Myocyte (in vitro differentiated cells): ENCODE results near the gene TRIM27. TPM values are rescaled to one million over a fixed set of nuclear protein-coding genes. Genes with fewer than 3 reads are reported as not detected.
"Not testable (repeated sequence)": the region's sequence is repeated elsewhere in the genome, so short reads cannot be mapped to it uniquely, and the experiment has no call there.

Experiments
- DNase-seq: peaks from one replicate; pipeline ENCODE4 v3.0.0-alpha.2; 2012; ENCODE audit warnings: low read depth
- total RNA-seq: library from RNA; depleted of rRNA; stranded (reverse); fragments of >200 nt; gene quantifications from 2 replicates; pipeline ENCODE4 v1.2.3, GENCODE V29; 2014

TRIM27 gene
- total RNA-seq, 1 donor from 2014 or later, result 67.2 TPM

- no peak for DNase-seq
These were observed 19.4 kb upstream of the TRIM27 start for GRCh38 chr6:28943223-28943556.

- DNase-seq, result no peak
These were observed 18.1 kb upstream of the TRIM27 start for GRCh38 chr6:28941684-28942448.

DNA sequence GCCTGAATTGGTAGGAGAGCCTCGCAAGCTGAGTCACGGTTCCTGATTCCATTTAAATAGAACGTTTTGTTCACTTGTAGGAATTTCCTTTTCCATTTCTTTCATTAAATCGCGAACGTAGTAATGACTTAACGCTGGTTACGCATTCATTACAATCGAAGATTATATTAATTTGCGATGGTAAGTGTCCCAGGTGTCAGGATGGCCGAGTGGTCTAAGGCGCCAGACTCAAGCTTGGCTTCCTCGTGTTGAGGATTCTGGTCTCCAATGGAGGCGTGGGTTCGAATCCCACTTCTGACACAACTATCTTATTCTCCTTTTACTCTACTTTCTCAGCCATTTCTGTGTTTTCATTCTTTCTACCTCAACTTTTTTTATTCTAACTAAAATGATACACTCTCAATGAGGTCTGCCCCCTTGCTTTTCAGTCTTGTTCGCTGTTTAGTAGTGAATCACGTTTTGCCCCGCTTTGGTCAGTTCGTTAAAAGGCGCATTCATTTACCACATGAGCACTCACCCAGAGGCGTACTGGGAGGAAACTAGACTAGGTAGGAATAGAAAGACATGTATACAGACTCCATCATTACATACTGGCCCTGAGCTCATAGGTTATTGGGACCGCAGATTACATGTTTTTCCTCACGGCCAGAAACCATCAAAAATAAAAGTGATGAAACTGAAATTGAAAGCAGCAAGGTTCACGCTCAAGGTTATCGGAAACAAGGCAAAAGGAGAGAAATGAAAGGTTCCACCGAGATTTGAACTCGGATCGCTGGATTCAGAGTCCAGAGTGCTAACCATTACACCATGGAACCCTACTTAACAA lies 17.3 kb upstream of the TRIM27 start:
- peak; percentile 89 for DNase-seq

- DNase-seq, result no peak
These were observed 16.6 kb upstream of the TRIM27 start for GRCh38 chr6:28940294-28940857.

DNA sequence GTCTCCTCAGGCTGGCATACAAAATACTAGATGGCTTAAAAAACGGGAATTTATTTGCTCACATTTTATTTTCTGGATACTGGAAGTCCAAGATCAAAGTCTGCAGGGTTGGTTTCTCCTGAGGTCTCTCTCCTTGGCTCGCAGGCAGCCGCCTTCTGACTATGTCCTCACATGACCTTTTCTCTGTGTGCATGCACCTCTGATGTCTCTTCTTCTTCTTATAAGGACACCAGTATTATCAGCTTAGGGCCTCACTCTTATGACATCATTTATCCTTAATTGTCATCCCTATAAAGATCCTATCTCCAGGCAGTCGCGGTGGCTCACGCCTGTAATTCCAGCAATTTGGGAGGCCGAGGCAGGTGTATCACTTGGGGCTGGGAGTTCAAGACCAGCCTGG lies 9.3 kb upstream of the TRIM27 start:
- DNase-seq, result no peak

- no peak for DNase-seq
These were observed 6.3 kb upstream of the TRIM27 start for GRCh38 chr6:28929887-28930620.

- DNase-seq, result not testable (repeated sequence)
These were observed 5.6 kb upstream of the TRIM27 start for GRCh38 chr6:28929339-28929738.

- DNase-seq, result no peak
These were observed 4.1 kb upstream of the TRIM27 start for GRCh38 chr6:28927846-28928245.

GRCh38 chr6:28922821-28923317 lies 916 bp downstream of the TRIM27 start:
- no peak for DNase-seq

- peak; percentile 35 for DNase-seq
These were observed 1.6 kb downstream of the TRIM27 start for GRCh38 chr6:28922004-28922820.

GRCh38 chr6:28920281-28920680 lies 3.5 kb downstream of the TRIM27 start:
- DNase-seq, result no peak

GRCh38 chr6:28914941-28915340 lies 8.8 kb downstream of the TRIM27 start:
- DNase-seq, result no peak

GRCh38 chr6:28910901-28911690 lies 12.7 kb downstream of the TRIM27 start:
- no peak for DNase-seq

DNA sequence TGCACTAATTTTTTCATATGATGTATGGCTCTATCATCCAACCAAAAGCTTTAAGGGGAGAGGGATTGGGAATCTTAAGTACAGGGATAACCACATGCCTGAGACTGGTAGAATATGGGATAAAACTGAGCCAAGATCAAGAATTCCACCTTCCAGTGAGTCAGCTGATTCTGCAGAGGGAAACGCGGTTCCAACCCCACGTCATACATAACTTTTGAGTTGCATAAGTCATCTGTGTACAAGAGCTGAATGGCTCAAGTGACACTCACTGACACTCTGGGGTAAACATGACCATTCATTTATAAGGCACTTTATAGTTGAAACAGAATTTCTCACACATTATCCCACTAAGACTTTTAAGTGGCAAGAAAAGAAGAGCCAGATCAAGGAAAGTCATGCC lies 16.4 kb downstream of the TRIM27 start:
- DNase-seq, result peak; percentile 14

DNA sequence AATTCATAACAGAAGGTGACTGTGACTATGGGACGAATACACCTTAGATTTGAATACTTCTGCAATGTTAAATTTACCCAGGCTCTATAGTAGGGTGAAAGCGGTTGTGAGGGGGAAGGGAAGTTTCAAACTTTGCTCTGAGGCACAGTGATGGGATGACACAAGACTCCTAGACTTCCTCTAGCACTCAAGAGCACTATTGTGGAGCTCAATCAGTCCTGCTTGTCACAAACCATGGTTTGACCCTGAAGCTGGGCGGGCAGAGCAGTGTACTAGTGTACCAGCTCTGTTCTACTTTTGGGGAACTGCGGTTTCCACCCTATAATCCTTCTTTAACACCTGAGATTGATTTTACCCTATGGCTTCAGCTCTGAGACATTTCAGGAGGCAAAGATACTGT lies 17.1 kb downstream of the TRIM27 start:
- DNase-seq, result no peak

GRCh38 chr6:28903686-28904085 lies 20.1 kb downstream of the TRIM27 start:
- DNase-seq, result no peak

DNA sequence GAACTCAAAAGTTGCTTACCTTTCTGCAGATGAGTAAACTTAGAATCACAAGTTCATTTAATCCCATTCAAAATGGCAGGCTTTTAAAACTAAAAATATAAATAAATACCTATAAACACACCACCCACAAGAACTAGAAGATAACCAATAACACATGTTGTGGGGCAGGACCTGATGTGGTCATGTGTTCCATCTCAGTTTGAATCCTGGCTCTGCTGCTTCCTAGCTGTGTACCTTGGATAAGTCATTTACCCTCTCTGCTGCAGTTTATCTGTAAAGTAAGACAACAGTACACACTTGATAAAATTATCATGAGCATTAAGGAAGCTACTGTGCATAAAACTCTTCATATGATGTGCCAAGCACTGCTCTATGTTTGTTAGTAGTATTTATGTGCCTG lies 22.0 kb downstream of the TRIM27 start:
- DNase-seq, result no peak

DNA sequence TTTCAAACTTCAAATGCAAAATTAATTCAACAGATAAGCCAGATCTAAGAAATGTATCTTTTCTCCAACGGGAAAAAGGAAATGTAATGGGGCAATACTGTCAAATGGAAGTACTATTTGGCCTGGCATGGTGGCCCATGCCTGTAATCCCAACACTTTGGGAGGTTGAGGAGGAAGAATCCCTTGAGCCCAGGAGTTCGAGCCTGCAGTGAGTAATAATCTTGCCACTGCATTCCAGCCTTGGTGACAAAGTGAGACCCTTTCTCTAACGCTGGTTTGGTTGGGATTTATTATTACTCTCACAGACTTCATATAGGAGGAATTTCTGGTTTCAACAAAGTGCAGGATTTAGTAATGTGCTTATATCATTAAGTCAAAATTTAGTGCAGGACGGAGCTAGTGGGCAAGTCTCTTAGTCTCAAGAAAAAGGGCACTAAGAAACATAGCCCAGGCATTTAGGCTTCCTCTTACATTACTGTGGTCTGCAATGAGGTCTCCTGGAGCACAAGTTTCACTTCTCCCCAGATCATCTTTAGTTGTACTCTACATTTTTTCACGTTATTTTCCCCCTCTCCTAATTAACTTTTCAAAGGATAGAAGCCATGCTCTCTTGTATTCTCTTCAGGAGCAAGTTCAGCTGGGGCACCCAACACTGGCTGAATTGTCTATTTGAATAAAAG lies 23.1 kb downstream of the TRIM27 start:
- no peak for DNase-seq

DNA sequence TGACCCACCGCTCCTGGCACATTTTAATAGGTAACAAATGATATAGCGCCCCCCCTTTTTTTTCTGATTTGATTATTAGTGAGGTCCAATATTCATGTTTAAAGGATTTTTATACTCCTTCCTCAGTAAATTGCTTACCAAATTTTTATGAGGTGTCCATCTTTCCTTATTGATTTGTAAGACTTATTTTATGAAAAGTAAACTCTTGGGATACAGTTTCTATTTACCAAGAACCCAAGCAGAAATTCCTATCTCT lies 25.1 kb downstream of the TRIM27 start:
- DNase-seq, result no peak

GRCh38 chr6:28897369-28897745 lies 26.4 kb downstream of the TRIM27 start:
- no peak for DNase-seq
